Measurements from ENCODE around the gene DSC1. TPM values are rescaled to one million over a fixed set of nuclear protein-coding genes. Genes with fewer than 3 reads are reported as not detected.
A peak's percentile ranks its signal among the peaks of the same experiment; 100 is the strongest.

The DSC1 gene
- total and polyA plus RNA-seq, 2 of the 4 experiments (the other 2 are of a cell fraction): not detected

GRCh38 chr18:31148600-31148999, 14.1 kb downstream of the DSC1 start:
- POLR2A ChIA-PET (ENCODE audit: unreplicated experiment): no interaction called here
- DNase-seq (no peak), ATAC-seq (ENCODE audit: low read depth) (no peak)
- no peak overlapping the region for H3K27ac ChIP-seq (ENCODE audit: insufficient read depth, low read length)
- H3K14ac ChIP-seq (replicated peaks; ENCODE audit: low read depth, low read length): no peak overlapping the region
- no peak overlapping the region for H3K9ac ChIP-seq (ENCODE audit: low read depth, low read length)
- H2BK5ac ChIP-seq (ENCODE audit: low read depth, low read length, poor library complexity, severe bottlenecking): no peak overlapping the region
- no peak overlapping the region for H4K8ac ChIP-seq (ENCODE audit: low read depth in 2 of 2, low read length in 2 of 2)
- H3K4ac ChIP-seq (ENCODE audit: low read depth, low read length): no peak overlapping the region
- H4K20me1 ChIP-seq (ENCODE audit: insufficient read depth, low read length): no peaks in the 10 kb centered on the region
- dilution Hi-C loops (cut with HindIII; ENCODE audit: low sequenced_read_pairs, unreplicated experiment): no loop called here
- H3K27me3 ChIP-seq (ENCODE audit: control insufficient read depth, insufficient read depth, low read length): no peaks in the 10 kb centered on the region
- CTCF ChIA-PET: no interaction called here
- no peak overlapping the region for H3K4me3 ChIP-seq (ENCODE audit: insufficient read depth, low read depth, low read length)
- no CpG with 5 or more reads among the region's 3 CpGs for WGBS, 2 experiments (ENCODE audit: extremely low coverage in 2 of 2, insufficient read length in 1 of 2)
- no peak overlapping the region for H2AFZ ChIP-seq (replicated peaks; ENCODE audit: low read length, poor library complexity)
- in situ Hi-C loops (cut with MboI; ENCODE audit: low sequenced_read_pairs): no loop called here
- no peak overlapping the region for H3K4me2 ChIP-seq (ENCODE audit: low read depth, low read length)
- H2AK9ac ChIP-seq (replicated peaks; ENCODE audit: low read depth, low read length, poor library complexity): no peak overlapping the region
- H4K91ac ChIP-seq (ENCODE audit: insufficient read depth, low read depth, low read length): no peak overlapping the region
- no peaks in the 10 kb centered on the region for H3K36me3 ChIP-seq (ENCODE audit: control insufficient read depth, insufficient read depth, low read length)
- H2BK15ac ChIP-seq (ENCODE audit: low read depth, low read length): no peak overlapping the region
- BruUV-seq (replicated peaks): no TSS peak
- no peak overlapping the region for H4K5ac ChIP-seq (ENCODE audit: low read depth, low read length)
- no peak overlapping the region for H2AK5ac ChIP-seq (ENCODE audit: low read depth, low read length)
- H2BK20ac ChIP-seq (ENCODE audit: low read depth, low read length): no peak overlapping the region
- H3K56ac ChIP-seq (ENCODE audit: extremely low read depth, insufficient read depth, low read length): no peak overlapping the region
- H3K79me1 ChIP-seq (ENCODE audit: low read depth in 1 of 2, low read length in 2 of 2): no peaks in the 10 kb centered on the region
- H3K18ac ChIP-seq (ENCODE audit: low read depth, low read length): no peak overlapping the region
- H2BK120ac ChIP-seq (ENCODE audit: low read depth, low read length): no peak overlapping the region
- intact Hi-C loops (cut with micrococcal nuclease): no loop called here
- H3K9me1 ChIP-seq (ENCODE audit: insufficient read depth, low read length): no peaks in the 10 kb centered on the region
- peaks cover 2% of the 10 kb centered on the region; the same call in 1 of the 2 replicates for H3K9me3 ChIP-seq (ENCODE audit: control insufficient read depth, insufficient read depth, low read length)
- TF ChIP-seq CEBPB (IDR thresholded peaks at IDR 0.05; ENCODE audit: low read depth, low read length) (0 out of 2 replicates have a peak, but pooled peaks have one; percentile 2), FOS (IDR thresholded peaks at IDR 0.05; ENCODE audit: low read depth, low read length) (no peak)
- H3K23ac ChIP-seq (ENCODE audit: low read depth, low read length): no peak overlapping the region
- no peaks in the 10 kb centered on the region for H3K4me1 ChIP-seq (ENCODE audit: control insufficient read depth, insufficient read depth, low read length)
